Measurements from ENCODE around the gene WDR93.

WDR93 gene

GRCh38 chr15:89693091-89693490 is 2.5 kb downstream of the WDR93 start:
- Histone ChIP-seq H2BK120ac (ENCODE audit: insufficient read depth, low read length, poor library complexity) (no peak overlapping the region), H3K4ac (ENCODE audit: low read depth, low read length) (no peak overlapping the region), H3K18ac (ENCODE audit: low read length) (no peak overlapping the region), H3K14ac (ENCODE audit: low read length) (no peak overlapping the region), H3K23ac (ENCODE audit: low read length) (no peak overlapping the region), H3K9me3 (ENCODE audit: insufficient read depth, low read depth, low read length) (no peaks in the 10 kb centered on the region), H4K91ac (ENCODE audit: low read depth, low read length) (no peak overlapping the region), H4K12ac (ENCODE audit: low read depth, low read length) (no peak overlapping the region), H4K8ac (ENCODE audit: low read depth, low read length) (no peak overlapping the region), H2AFZ (ENCODE audit: insufficient read depth, low read length, poor library complexity) (no peak overlapping the region), H3K79me1 (ENCODE audit: low read length) (peaks cover 4% of the 10 kb centered on the region), H3K4me2 (ENCODE audit: low read length) (no peak overlapping the region), H3K36me3 (ENCODE audit: control insufficient read depth in 1 of 2, insufficient read depth in 2 of 2, low read length in 2 of 2) (no peaks in the 10 kb centered on the region), H3K4me3 (ENCODE audit: low read depth, low read length) (no peak overlapping the region), H3K27ac (ENCODE audit: low read depth, low read length) (no peak overlapping the region), H3K9ac (ENCODE audit: low read length) (no peak overlapping the region), H2AK5ac (ENCODE audit: low read length) (no peak overlapping the region), H2BK12ac (ENCODE audit: low read length) (no peak overlapping the region), H3K4me1 (ENCODE audit: control insufficient read depth in 1 of 2, insufficient read depth in 2 of 2, low read length in 2 of 2) (peaks cover 2 to 8% of the 10 kb centered on the region in 2 experiments), H3K27me3 (ENCODE audit: insufficient read depth, low read length) (no peaks in the 10 kb centered on the region), H3K79me2 (ENCODE audit: control insufficient read depth, insufficient read depth, low read length, poor library complexity) (peaks cover 4% of the 10 kb centered on the region), H2BK5ac (ENCODE audit: low read depth, low read length, poor library complexity) (no peak overlapping the region)
- WGBS (ENCODE audit: extremely low coverage, insufficient coverage, insufficient read length): no CpG with 5 or more reads among the region's 2 CpGs
- no peak for DNase-seq

GRCh38 chr15:89693696-89694095 is 3.1 kb downstream of the WDR93 start:
- Histone ChIP-seq H3K4me3 (ENCODE audit: low read depth, low read length) (no peak overlapping the region), H2BK5ac (ENCODE audit: low read depth, low read length, poor library complexity) (no peak overlapping the region), H4K91ac (ENCODE audit: low read depth, low read length) (no peak overlapping the region), H3K4me1 (ENCODE audit: control insufficient read depth in 1 of 2, insufficient read depth in 2 of 2, low read length in 2 of 2) (peaks cover 2 to 8% of the 10 kb centered on the region in 2 experiments), H3K79me1 (ENCODE audit: low read length) (peaks cover 4% of the 10 kb centered on the region), H3K9me3 (ENCODE audit: insufficient read depth, low read depth, low read length) (no peaks in the 10 kb centered on the region), H4K12ac (ENCODE audit: low read depth, low read length) (no peak overlapping the region), H3K27me3 (ENCODE audit: insufficient read depth, low read length) (no peaks in the 10 kb centered on the region), H2BK120ac (ENCODE audit: insufficient read depth, low read length, poor library complexity) (no peak overlapping the region), H4K8ac (ENCODE audit: low read depth, low read length) (no peak overlapping the region), H3K18ac (ENCODE audit: low read length) (no peak overlapping the region), H3K14ac (ENCODE audit: low read length) (no peak overlapping the region), H3K36me3 (ENCODE audit: control insufficient read depth in 1 of 2, insufficient read depth in 2 of 2, low read length in 2 of 2) (no peaks in the 10 kb centered on the region), H2AK5ac (ENCODE audit: low read length) (no peak overlapping the region), H3K23ac (ENCODE audit: low read length) (no peak overlapping the region), H3K79me2 (ENCODE audit: control insufficient read depth, insufficient read depth, low read length, poor library complexity) (peaks cover 4% of the 10 kb centered on the region), H3K9ac (ENCODE audit: low read length) (no peak overlapping the region), H3K4ac (ENCODE audit: low read depth, low read length) (no peak overlapping the region), H2AFZ (ENCODE audit: insufficient read depth, low read length, poor library complexity) (no peak overlapping the region), H3K4me2 (ENCODE audit: low read length) (no peak overlapping the region), H2BK12ac (ENCODE audit: low read length) (no peak overlapping the region), H3K27ac (ENCODE audit: low read depth, low read length) (no peak overlapping the region)
- DNase-seq: peak; percentile 54 to 98
- WGBS (ENCODE audit: extremely low coverage, insufficient coverage, insufficient read length): no CpG with 5 or more reads among the region's 1 CpG

GRCh38 chr15:89695198-89695597 is 4.6 kb downstream of the WDR93 start:
- H3K23ac ChIP-seq (ENCODE audit: low read length): no peak overlapping the region
- WGBS (ENCODE audit: extremely low coverage, insufficient coverage, insufficient read length): no CpG with 5 or more reads among the region's 1 CpG
- no peak overlapping the region for H2AFZ ChIP-seq (ENCODE audit: insufficient read depth, low read length, poor library complexity)
- H2BK12ac ChIP-seq (ENCODE audit: low read length): no peak overlapping the region
- no peak overlapping the region for H4K91ac ChIP-seq (ENCODE audit: low read depth, low read length)
- H2BK120ac ChIP-seq (ENCODE audit: insufficient read depth, low read length, poor library complexity): no peak overlapping the region
- no peaks in the 10 kb centered on the region for H3K27me3 ChIP-seq (ENCODE audit: insufficient read depth, low read length)
- no peak overlapping the region for H3K4ac ChIP-seq (ENCODE audit: low read depth, low read length)
- H4K8ac ChIP-seq (ENCODE audit: low read depth, low read length): no peak overlapping the region
- H3K9me3 ChIP-seq (ENCODE audit: insufficient read depth, low read depth, low read length): no peaks in the 10 kb centered on the region
- peaks cover 3% of the 10 kb centered on the region for H3K79me1 ChIP-seq (ENCODE audit: low read length)
- no peak overlapping the region for H3K14ac ChIP-seq (ENCODE audit: low read length)
- H3K18ac ChIP-seq (ENCODE audit: low read length): no peak overlapping the region
- no peak overlapping the region for H3K4me2 ChIP-seq (ENCODE audit: low read length)
- H3K27ac ChIP-seq (ENCODE audit: low read depth, low read length): no peak overlapping the region
- no peak overlapping the region for H4K12ac ChIP-seq (ENCODE audit: low read depth, low read length)
- H3K4me3 ChIP-seq (ENCODE audit: low read depth, low read length): no peak overlapping the region
- no peaks in the 10 kb centered on the region for H3K36me3 ChIP-seq (ENCODE audit: control insufficient read depth in 1 of 2, insufficient read depth in 2 of 2, low read length in 2 of 2)
- H3K9ac ChIP-seq (ENCODE audit: low read length): no peak overlapping the region
- no peak for DNase-seq
- no peak overlapping the region for H2BK5ac ChIP-seq (ENCODE audit: low read depth, low read length, poor library complexity)
- no peak overlapping the region for H2AK5ac ChIP-seq (ENCODE audit: low read length)
- H3K4me1 ChIP-seq (ENCODE audit: control insufficient read depth in 1 of 2, insufficient read depth in 2 of 2, low read length in 2 of 2): peaks cover 2 to 4% of the 10 kb centered on the region in 2 experiments
- peaks cover 3% of the 10 kb centered on the region for H3K79me2 ChIP-seq (ENCODE audit: control insufficient read depth, insufficient read depth, low read length, poor library complexity)

- no peak overlapping the region for H2BK5ac ChIP-seq (ENCODE audit: low read depth, low read length, poor library complexity)
- no peak overlapping the region for H3K14ac ChIP-seq (ENCODE audit: low read length)
- peaks cover 0 to 3% of the 10 kb centered on the region in 2 experiments for H3K4me1 ChIP-seq (ENCODE audit: control insufficient read depth in 1 of 2, insufficient read depth in 2 of 2, low read length in 2 of 2)
- H3K4me3 ChIP-seq (ENCODE audit: low read depth, low read length): no peak overlapping the region
- no peaks in the 10 kb centered on the region for H3K79me1 ChIP-seq (ENCODE audit: low read length)
- no peak overlapping the region for H3K4ac ChIP-seq (ENCODE audit: low read depth, low read length)
- no peak overlapping the region for H3K27ac ChIP-seq (ENCODE audit: low read depth, low read length)
- no peak overlapping the region for H4K12ac ChIP-seq (ENCODE audit: low read depth, low read length)
- no peak overlapping the region for H3K23ac ChIP-seq (ENCODE audit: low read length)
- no peak overlapping the region for H3K9ac ChIP-seq (ENCODE audit: low read length)
- H3K18ac ChIP-seq (ENCODE audit: low read length): no peak overlapping the region
- DNase-seq: no peak
- no peaks in the 10 kb centered on the region for H3K79me2 ChIP-seq (ENCODE audit: control insufficient read depth, insufficient read depth, low read length, poor library complexity)
- H2BK120ac ChIP-seq (ENCODE audit: insufficient read depth, low read length, poor library complexity): no peak overlapping the region
- no peaks in the 10 kb centered on the region for H3K27me3 ChIP-seq (ENCODE audit: insufficient read depth, low read length)
- no peak overlapping the region for H3K4me2 ChIP-seq (ENCODE audit: low read length)
- no peak overlapping the region for H2BK12ac ChIP-seq (ENCODE audit: low read length)
- no peaks in the 10 kb centered on the region for H3K9me3 ChIP-seq (ENCODE audit: insufficient read depth, low read depth, low read length)
- no peak overlapping the region for H2AK5ac ChIP-seq (ENCODE audit: low read length)
- H2AFZ ChIP-seq (ENCODE audit: insufficient read depth, low read length, poor library complexity): no peak overlapping the region
- no peak overlapping the region for H4K8ac ChIP-seq (ENCODE audit: low read depth, low read length)
- H4K91ac ChIP-seq (ENCODE audit: low read depth, low read length): no peak overlapping the region
- H3K36me3 ChIP-seq (ENCODE audit: control insufficient read depth in 1 of 2, insufficient read depth in 2 of 2, low read length in 2 of 2): no peaks in the 10 kb centered on the region
These were observed 13.8 kb downstream of the WDR93 start for GRCh38 chr15:89704411-89704810.
